ENCODE measurements around the gene ZDHHC14.
"Not testable (repeated sequence)": the region's sequence is repeated elsewhere in the genome, so short reads cannot be mapped to it uniquely, and the experiment has no call there.

ZDHHC14 gene

GRCh38 chr6:157689875-157690274, 308.9 kb downstream of the ZDHHC14 start:
- DNase-seq (ENCODE audit: low read depth in 3 of 3), result no peak

- no peak for DNase-seq (ENCODE audit: low read depth in 3 of 3)
Observed at GRCh38 chr6:157690441-157691210, 309.6 kb downstream of the ZDHHC14 start.

- DNase-seq (ENCODE audit: low read depth in 3 of 3), result not testable (repeated sequence)
Observed at GRCh38 chr6:157691621-157692020, 310.6 kb downstream of the ZDHHC14 start.

GRCh38 chr6:157693867-157694266, 312.9 kb downstream of the ZDHHC14 start:
- no peak for DNase-seq (ENCODE audit: low read depth in 3 of 3)

- no peak for DNase-seq (ENCODE audit: low read depth in 3 of 3)
Observed at GRCh38 chr6:157695301-157696040, 314.5 kb downstream of the ZDHHC14 start.

GRCh38 chr6:157699777-157700636, 319.0 kb downstream of the ZDHHC14 start:
- DNase-seq (ENCODE audit: low read depth in 3 of 3), result no peak

GRCh38 chr6:157706351-157706750, 325.4 kb downstream of the ZDHHC14 start:
- DNase-seq (ENCODE audit: low read depth in 3 of 3), result not testable (repeated sequence)

- DNase-seq (ENCODE audit: low read depth in 3 of 3), result no peak
Observed at GRCh38 chr6:157706883-157707282, 325.9 kb downstream of the ZDHHC14 start.

- DNase-seq (ENCODE audit: low read depth in 3 of 3), result no peak
Observed at GRCh38 chr6:157707576-157707975, 326.6 kb downstream of the ZDHHC14 start.

GRCh38 chr6:157708239-157708638, 327.2 kb downstream of the ZDHHC14 start:
- DNase-seq (ENCODE audit: low read depth in 3 of 3), result no peak

GRCh38 chr6:157708933-157709332, 327.9 kb downstream of the ZDHHC14 start:
- no peak for DNase-seq (ENCODE audit: low read depth in 3 of 3)

- no peak for DNase-seq (ENCODE audit: low read depth in 3 of 3)
Observed at GRCh38 chr6:157709555-157709954, 328.6 kb downstream of the ZDHHC14 start.

GRCh38 chr6:157710604-157711003, 329.6 kb downstream of the ZDHHC14 start:
- DNase-seq (ENCODE audit: low read depth in 3 of 3), result no peak

GRCh38 chr6:157711060-157711459, 330.1 kb downstream of the ZDHHC14 start:
- no peak for DNase-seq (ENCODE audit: low read depth in 3 of 3)

- DNase-seq (ENCODE audit: low read depth in 3 of 3), result no peak
Observed at GRCh38 chr6:157712585-157713295, 331.8 kb downstream of the ZDHHC14 start.

GRCh38 chr6:157713451-157714152, 332.6 kb downstream of the ZDHHC14 start:
- no peak for DNase-seq (ENCODE audit: low read depth in 3 of 3)

- DNase-seq (ENCODE audit: low read depth in 3 of 3), result no peak
Observed at GRCh38 chr6:157714153-157714490, 333.1 kb downstream of the ZDHHC14 start.

GRCh38 chr6:157715728-157716164, 334.8 kb downstream of the ZDHHC14 start:
- no peak for DNase-seq (ENCODE audit: low read depth in 3 of 3)

GRCh38 chr6:157716251-157716995, 335.4 kb downstream of the ZDHHC14 start:
- DNase-seq (ENCODE audit: low read depth in 3 of 3), result no peak

- no peak for DNase-seq (ENCODE audit: low read depth in 3 of 3)
Observed at GRCh38 chr6:157717340-157717748, 336.4 kb downstream of the ZDHHC14 start.

All from stimulated activated CD4-positive, alpha-beta T cell treated with anti-CD3 and anti-CD28 coated beads, TNF-alpha, amount 100 ng/mL, for 4 hours (primary cell).